Measurements from ENCODE around the gene KRT76. TPM values are rescaled to one million over a fixed set of nuclear protein-coding genes. Genes with fewer than 3 reads are reported as not detected.
"Not testable (repeated sequence)": the region's sequence is repeated elsewhere in the genome, so short reads cannot be mapped to it uniquely, and the experiment has no call there.

KRT76 gene
- total RNA-seq, 1 donor from 2014 or later = not detected

DNA sequence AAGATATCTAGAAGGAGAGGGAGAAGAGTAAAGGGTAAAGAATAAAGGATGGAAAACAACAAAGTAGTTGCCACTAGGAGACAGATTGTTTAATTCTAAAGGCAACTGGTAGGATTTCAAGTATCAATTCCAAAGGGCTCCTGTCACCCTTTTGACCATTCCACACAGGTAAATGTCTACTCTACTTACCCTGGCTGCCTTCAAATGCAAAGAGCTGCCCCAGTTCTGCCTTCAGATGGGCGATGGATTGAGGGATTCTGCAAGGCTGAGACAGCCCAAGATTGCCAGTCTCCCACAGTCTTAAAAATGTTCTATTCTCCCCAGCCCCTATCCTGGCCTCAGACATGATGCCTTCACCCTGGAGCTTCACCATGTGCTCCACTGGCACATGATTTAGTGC is 11.4 kb downstream of the KRT76 start:
- TF ChIP-seq, protein P1, sequence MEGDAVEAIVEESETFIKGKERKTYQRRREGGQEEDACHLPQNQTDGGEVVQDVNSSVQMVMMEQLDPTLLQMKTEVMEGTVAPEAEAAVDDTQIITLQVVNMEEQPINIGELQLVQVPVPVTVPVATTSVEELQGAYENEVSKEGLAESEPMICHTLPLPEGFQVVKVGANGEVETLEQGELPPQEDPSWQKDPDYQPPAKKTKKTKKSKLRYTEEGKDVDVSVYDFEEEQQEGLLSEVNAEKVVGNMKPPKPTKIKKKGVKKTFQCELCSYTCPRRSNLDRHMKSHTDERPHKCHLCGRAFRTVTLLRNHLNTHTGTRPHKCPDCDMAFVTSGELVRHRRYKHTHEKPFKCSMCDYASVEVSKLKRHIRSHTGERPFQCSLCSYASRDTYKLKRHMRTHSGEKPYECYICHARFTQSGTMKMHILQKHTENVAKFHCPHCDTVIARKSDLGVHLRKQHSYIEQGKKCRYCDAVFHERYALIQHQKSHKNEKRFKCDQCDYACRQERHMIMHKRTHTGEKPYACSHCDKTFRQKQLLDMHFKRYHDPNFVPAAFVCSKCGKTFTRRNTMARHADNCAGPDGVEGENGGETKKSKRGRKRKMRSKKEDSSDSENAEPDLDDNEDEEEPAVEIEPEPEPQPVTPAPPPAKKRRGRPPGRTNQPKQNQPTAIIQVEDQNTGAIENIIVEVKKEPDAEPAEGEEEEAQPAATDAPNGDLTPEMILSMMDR (IDR thresholded peaks at IDR 0.05; ENCODE audit: insufficient read depth, low read length, poor library complexity, severe bottlenecking) = no peak
- H3K36me3 ChIP-seq (ENCODE audit: control insufficient read depth, insufficient read depth, low read length) = no peaks in the 10 kb centered on the region

DNA sequence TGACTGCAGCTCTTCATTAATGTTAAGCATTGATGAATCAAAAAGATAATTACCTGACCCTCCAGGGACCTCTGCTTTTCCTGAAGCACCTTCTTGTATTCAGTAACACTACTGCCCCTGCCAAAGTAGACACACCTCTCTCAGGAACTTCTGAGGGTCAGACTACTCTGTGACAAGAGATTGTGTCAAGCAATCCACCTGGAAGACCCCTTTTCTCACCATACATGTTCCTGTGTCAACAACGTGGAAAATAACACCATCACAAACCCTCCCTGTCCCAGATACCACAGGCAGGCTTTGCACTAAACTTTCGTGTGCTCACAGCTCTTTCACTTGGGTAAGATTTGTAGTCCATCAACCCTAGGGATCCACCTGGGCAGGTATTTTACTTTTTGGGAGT is 13.2 kb downstream of the KRT76 start:
- Histone ChIP-seq H3K36me3 (ENCODE audit: control insufficient read depth, insufficient read depth, low read length) (no peaks in the 10 kb centered on the region), H3K27me3 (ENCODE audit: control insufficient read depth, insufficient read depth, low read length) (peaks cover 4% of the 10 kb centered on the region), H3K4me3 (ENCODE audit: low read depth, low read length) (no peak overlapping the region)
- TF ChIP-seq, protein P1 (IDR thresholded peaks at IDR 0.05; ENCODE audit: insufficient read depth, low read length, poor library complexity, severe bottlenecking) = no peak
- no peak for DNase-seq (ENCODE audit: low read depth)

More for the DNA sequence above, 11.4 kb downstream of the KRT76 start:
- DNase-seq (ENCODE audit: low read depth) = no peak
- Histone ChIP-seq H3K27me3 (ENCODE audit: control insufficient read depth, insufficient read depth, low read length) (peaks cover 2% of the 10 kb centered on the region), H3K4me3 (ENCODE audit: low read depth, low read length) (no peak overlapping the region)

DNA sequence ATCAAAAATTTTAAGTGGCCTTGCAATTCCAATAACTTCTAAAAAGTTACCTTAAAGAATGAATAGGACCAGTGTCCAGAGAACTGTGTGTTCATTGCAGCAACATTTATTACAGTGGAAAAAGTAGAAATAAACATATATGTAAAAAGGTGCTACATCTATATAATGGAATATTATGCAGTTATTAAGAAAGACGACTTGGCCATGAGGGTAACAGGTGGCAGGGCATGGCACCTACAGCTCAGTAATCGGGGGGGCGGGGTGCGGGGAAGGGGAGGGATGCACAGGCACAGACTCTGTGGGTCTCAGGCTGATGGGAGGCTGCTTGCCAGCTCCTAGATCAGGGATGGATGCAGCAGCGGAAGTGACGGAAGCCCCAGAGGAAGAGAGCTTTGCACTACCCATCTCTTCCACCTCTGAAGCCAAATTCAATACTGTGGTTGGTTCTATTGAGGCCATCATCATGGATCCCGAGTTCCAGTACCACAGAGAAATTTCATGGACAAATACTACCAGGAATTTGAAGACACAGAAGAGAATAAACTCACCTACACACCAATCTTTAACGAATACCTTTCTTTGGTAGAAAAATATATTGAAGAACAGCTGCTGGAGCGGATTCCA is 14.0 kb downstream of the KRT76 start:
- peaks cover 4% of the 10 kb centered on the region for H3K27me3 ChIP-seq (ENCODE audit: control insufficient read depth, insufficient read depth, low read length)
- H3K4me3 ChIP-seq (ENCODE audit: low read depth, low read length) = no peak overlapping the region
- TF ChIP-seq, protein P1 (IDR thresholded peaks at IDR 0.05; ENCODE audit: insufficient read depth, low read length, poor library complexity, severe bottlenecking) = no peak
- H3K36me3 ChIP-seq (ENCODE audit: control insufficient read depth, insufficient read depth, low read length) = no peaks in the 10 kb centered on the region
- DNase-seq (ENCODE audit: low read depth) = no peak

DNA sequence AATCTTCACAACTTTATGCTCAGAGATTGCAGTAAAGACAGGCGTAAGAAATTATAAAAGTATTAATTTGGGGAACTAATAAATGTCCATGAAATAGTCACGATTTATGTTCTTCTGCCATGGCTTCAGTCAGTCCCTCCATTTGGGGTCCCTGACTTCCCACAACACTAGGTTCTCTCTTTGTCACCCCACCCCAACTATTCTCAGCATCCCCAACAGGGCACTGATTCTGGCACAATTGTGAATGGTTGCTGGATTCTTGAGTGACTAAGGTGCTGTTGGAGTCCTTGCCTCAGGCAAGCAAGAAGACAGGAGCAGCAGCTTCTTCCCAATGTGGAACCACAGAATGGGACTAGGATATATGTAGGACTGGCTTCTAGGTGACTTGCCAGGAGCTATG is 15.3 kb downstream of the KRT76 start:
- Histone ChIP-seq H3K4me3 (ENCODE audit: low read depth, low read length) (no peak overlapping the region), H3K27me3 (ENCODE audit: control insufficient read depth, insufficient read depth, low read length) (peaks cover 4% of the 10 kb centered on the region), H3K36me3 (ENCODE audit: control insufficient read depth, insufficient read depth, low read length) (no peaks in the 10 kb centered on the region)
- TF ChIP-seq, protein P1 (IDR thresholded peaks at IDR 0.05; ENCODE audit: insufficient read depth, low read length, poor library complexity, severe bottlenecking) = no peak
- DNase-seq (ENCODE audit: low read depth) = no peak

DNA sequence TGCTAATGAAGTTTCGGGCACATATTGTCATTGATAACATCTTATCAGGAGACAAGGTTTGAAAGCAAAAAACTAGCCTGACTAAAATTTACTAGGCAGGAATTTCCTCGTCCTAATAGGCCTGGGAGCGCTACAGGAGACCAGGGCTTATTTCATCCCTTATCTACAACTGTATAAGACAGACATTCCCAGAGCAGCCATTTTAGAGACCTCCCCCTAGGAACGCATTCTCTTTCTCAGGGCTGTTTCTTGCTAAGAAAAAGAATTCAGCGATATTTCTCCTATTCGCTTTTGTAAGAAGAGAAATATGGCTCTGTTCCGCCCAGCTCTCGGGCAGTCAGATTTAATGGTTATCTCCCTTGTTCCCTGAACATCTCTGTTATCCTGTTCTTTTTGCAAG is 15.9 kb downstream of the KRT76 start:
- DNase-seq (ENCODE audit: low read depth); H3K4me3 ChIP-seq (ENCODE audit: low read depth, low read length); H3K36me3 ChIP-seq (ENCODE audit: control insufficient read depth, insufficient read depth, low read length); H3K27me3 ChIP-seq (ENCODE audit: control insufficient read depth, insufficient read depth, low read length): not testable (repeated sequence)

GRCh38 chr12:52760623-52761022 is 16.5 kb downstream of the KRT76 start:
- Histone ChIP-seq H3K36me3 (ENCODE audit: control insufficient read depth, insufficient read depth, low read length) (no peaks in the 10 kb centered on the region), H3K4me3 (ENCODE audit: low read depth, low read length) (no peak overlapping the region), H3K27me3 (ENCODE audit: control insufficient read depth, insufficient read depth, low read length) (peaks cover 10% of the 10 kb centered on the region)
- TF ChIP-seq, protein P1 (IDR thresholded peaks at IDR 0.05; ENCODE audit: insufficient read depth, low read length, poor library complexity, severe bottlenecking) = no peak
- DNase-seq (ENCODE audit: low read depth) = no peak

All from kidney epithelial cell (primary cell).